GM12878 (cell line): Measurements from ENCODE around the gene TMEM255A. TPM values are rescaled to one million over a fixed set of nuclear protein-coding genes. Genes with fewer than 3 reads are reported as not detected.
A peak's percentile ranks its signal among the peaks of the same experiment; 100 is the strongest.

Experiments used
- ATAC-seq: fragments of 200-7000 bp; cut with Tn5 transposase; 3 replicates; pipeline ENCODE4 v1.9.1; 2020; ENCODE audit warnings: mild to moderate bottlenecking, moderate library complexity
- BruUV-seq: library from RNA; stranded (reverse); fragments of 400-500 nt; replicated peaks from 2 replicates; lab custom pipeline; 2021; lab: Mats Ljungman, UMichigan
- CTCF ChIA-PET: fragments of 300-600 bp; sonication (Branson Sonifier 250); formaldehyde crosslinking; extraction: SDS; loops from one replicate; lab custom pipeline; 2021; ENCODE audit warnings: inconsistent platforms; lab: Yijun Ruan, JAX
- POLR2A ChIA-PET: fragments of 350-600 bp; formaldehyde crosslinking; extraction: SDS; loops from one replicate; lab custom pipeline; 2021; ENCODE audit warnings: inconsistent platforms; lab: Charles Lee
- RAD21 ChIA-PET: fragments of 300-600 bp; sonication (Branson Sonifier 250); formaldehyde crosslinking; loops from one replicate; lab custom pipeline; 2023; ENCODE audit warnings: antibody characterized with exemption; ENCODE audit not compliant: unreplicated experiment; lab: Charles Lee
- SMC1A ChIA-PET: fragments of 300-600 bp; sonication (Branson Sonifier 250); formaldehyde crosslinking; loops from one replicate; lab custom pipeline; 2023; ENCODE audit not compliant: unreplicated experiment, uncharacterized antibody; lab: Charles Lee
- DNase-seq: peaks from one replicate; pipeline ENCODE4 v3.0.0-alpha.2; 2011; ENCODE audit warnings: low read depth, low spot score
- FAIRE-seq: peaks from 3 replicates; lab custom pipeline; 2011; peaks lifted over from hg19 to GRCh38; lab: Jason Lieb, UNC
- H2AFZ ChIP-seq: 2 replicates; pipeline ENCODE4 v1.6.0; 2011; ENCODE audit warnings: low read depth, low read length, control low read depth; ENCODE audit not compliant: control insufficient read depth
- H3K27ac ChIP-seq: 2 replicates; pipeline ENCODE4 v1.5.1; 2011; ENCODE audit warnings: control low read depth; ENCODE audit not compliant: control insufficient read depth, insufficient read depth
- H3K27me3 ChIP-seq, 2 experiments: replicated peaks in 1 of 2; 2 replicates each; pipeline versions ENCODE4 v1.6.0 to v1.6.1; 2011; ENCODE audit warnings: low read length in 1 of 2; ENCODE audit not compliant: control insufficient read depth in 2 of 2, insufficient read depth in 2 of 2
- H3K36me3 ChIP-seq, 2 experiments: 2 replicates each; pipeline ENCODE4 v1.5.1; 2011; ENCODE audit warnings: low read length in 1 of 2; ENCODE audit not compliant: control insufficient read depth in 2 of 2, insufficient read depth in 2 of 2
- H3K4me1 ChIP-seq: 2 replicates; pipeline ENCODE4 v1.6.1; 2011; ENCODE audit warnings: mild to moderate bottlenecking, low read length, moderate library complexity, mixed read lengths; ENCODE audit not compliant: control insufficient read depth, insufficient read depth
- H3K4me2 ChIP-seq: 2 replicates; pipeline ENCODE4 v1.6.0; 2011; ENCODE audit warnings: control low read depth; ENCODE audit not compliant: control insufficient read depth, insufficient read depth
- H3K4me3 ChIP-seq: fragments of 200-600 bp; sonication (generic); 2 replicates; pipeline ENCODE4 v1.5.1; 2016
- H3K79me2 ChIP-seq: 2 replicates; pipeline ENCODE4 v1.6.0; 2011; ENCODE audit warnings: low read length; ENCODE audit not compliant: control insufficient read depth, insufficient read depth
- H3K9ac ChIP-seq: 2 replicates; pipeline ENCODE4 v1.8.0; 2011; ENCODE audit warnings: low read length, control low read depth, mixed read lengths; ENCODE audit not compliant: control insufficient read depth, insufficient read depth
- H3K9me3 ChIP-seq: replicated peaks from 3 replicates; pipeline ENCODE4 v1.5.1; 2011; ENCODE audit warnings: mild to moderate bottlenecking, low read length; ENCODE audit not compliant: control insufficient read depth, insufficient read depth
- H4K20me1 ChIP-seq: 2 replicates; pipeline ENCODE4 v1.6.0; 2011; ENCODE audit not compliant: control insufficient read depth, insufficient read depth
- CHD1 ChIP-seq: IDR thresholded peaks from 2 replicates; pipeline ENCODE4 v1.6.1; 2012; ENCODE audit warnings: low read depth, low read length, improper control_type of control experiment
- CHD2 ChIP-seq: IDR thresholded peaks from 2 replicates; pipeline ENCODE4 v1.6.1; 2011; ENCODE audit warnings: low read depth, low read length, improper control_type of control experiment, borderline replicate concordance
- CREB1 ChIP-seq: IDR thresholded peaks from 2 replicates; pipeline ENCODE4 v1.6.1; 2012; ENCODE audit warnings: low read depth, mild to moderate bottlenecking, inconsistent platforms
- EGR1 ChIP-seq, 2 experiments: IDR thresholded peaks; 1 replicate in 1 of 2; 2 replicates in 1 of 2; pipeline ENCODE4 v1.6.1; 2011 to 2012; ENCODE audit warnings: low read depth in 2 of 2, low read length in 2 of 2, borderline replicate concordance in 1 of 2, mild to moderate bottlenecking in 1 of 2, moderate library complexity in 1 of 2
- IKZF2 ChIP-seq, 2 experiments: fragments of 450-650 bp; IDR thresholded peaks; 2 replicates each; pipeline ENCODE4 v1.6.1; 2017; ENCODE audit warnings: mild to moderate bottlenecking in 2 of 2, moderate library complexity in 2 of 2
- RAD51 ChIP-seq: fragments of 450-650 bp; IDR thresholded peaks from 2 replicates; pipeline ENCODE4 v1.6.1; 2016; ENCODE audit warnings: moderate library complexity, mild to moderate bottlenecking, inconsistent platforms
- SRF ChIP-seq, 2 experiments: IDR thresholded peaks; 2 replicates each; pipeline ENCODE4 v1.6.1; 2011; ENCODE audit warnings: low read depth in 2 of 2, low read length in 2 of 2, mild to moderate bottlenecking in 1 of 2, moderate library complexity in 1 of 2
- WGBS: methylation state at CpG from one replicate; pipeline ENCODE4 v1.1.6; 2016; ENCODE audit warnings: low lambda C conversion rate; ENCODE audit not compliant: insufficient replicate concordance, insufficient coverage; ENCODE audit errors: missing lambda C conversion rate; 5-methylcytosine and 5-hydroxymethylcytosine counted together
- in situ Hi-C: fragments of 300-500 bp; cut with MboI; formaldehyde crosslinking; loops from 9 replicates; pipeline ENCODE4 v1.14.3; 2018; ENCODE audit warnings: mixed read lengths
- intact Hi-C: fragments of 100-400 bp; cut with micrococcal nuclease; formaldehyde crosslinking; loops from one replicate; pipeline ENCODE4 v1.14.2; 2022; ENCODE audit not compliant: unreplicated experiment
- polyA plus RNA-seq, 11 experiments: library from polyadenylated mRNA; depleted of rRNA in 4 of 11; unstranded in 6 of 11; stranded (reverse) in 5 of 11; fragments of >200 nt; fragmentation: Nextera tagmentation in 4 of 11; fragmentation: Illumina TruSeq in 1 of 11; extraction: Ambion mirVana in 4 of 11; extraction: Trizol in 1 of 11; gene quantifications; 1 replicate in 1 of 11; 2 replicates in 10 of 11; pipeline versions ENCODE4 v1.2.1 to v1.2.3, GENCODE V29; 2011 to 2016; ENCODE audit warnings: inconsistent platforms in 2 of 11, missing spikeins in 2 of 11, low read depth in 1 of 11
- total RNA-seq, 4 experiments: library from RNA; depleted of rRNA in 3 of 4; stranded (reverse); fragments of >200 nt in 3 of 4; fragmentation: Illumina TruSeq in 1 of 4; extraction: Trizol in 1 of 4; gene quantifications; 2 replicates each; pipeline versions ENCODE4 v1.2.1 to v1.2.3, GENCODE V29; 2013 to 2021
- TF ChIP-seq, protein P1 (sequence below): IDR thresholded peaks from 2 replicates; pipeline ENCODE4 v1.6.1; 2012; ENCODE audit warnings: low read depth, low read length, improper control_type of control experiment
- TF ChIP-seq, protein P2 (sequence below): fragments of 450-650 bp; IDR thresholded peaks from 2 replicates; pipeline ENCODE4 v1.6.1; 2017; ENCODE audit warnings: mild to moderate bottlenecking, low read depth, inconsistent platforms; ENCODE audit not compliant: poor library complexity, severe bottlenecking
- TF ChIP-seq, protein P3 (sequence below): fragments of 450-650 bp; IDR thresholded peaks from 2 replicates; pipeline ENCODE4 v1.6.1; 2017; ENCODE audit warnings: mild to moderate bottlenecking, moderate library complexity

The TMEM255A gene
- total and polyA plus RNA-seq, 10 of the 15 experiments (the other 5 are each of a cell fraction or from before 2014, with no cell fraction given): 0.90 to 5.4 (median 1.3) TPM

DNA sequence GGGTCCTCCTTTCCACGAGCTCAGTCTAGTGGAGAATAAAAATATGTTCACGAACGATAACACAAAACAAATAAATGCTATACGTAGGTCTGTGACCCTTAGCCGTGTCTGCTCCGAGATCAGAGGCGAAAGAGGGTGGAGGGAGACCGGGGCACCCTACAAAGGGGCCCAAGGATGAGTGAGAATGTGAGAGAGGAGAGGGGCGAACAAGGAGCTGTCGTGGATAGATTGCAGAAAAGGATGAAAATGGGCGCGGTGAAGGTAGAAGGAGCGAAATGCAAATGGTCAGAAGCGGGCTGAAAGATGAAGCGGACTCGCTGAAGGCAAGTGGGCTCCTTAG lies 66.9 kb downstream of the TMEM255A start:
- WGBS: 15% methylated on average over 16 of the region's 16 CpGs
- BruUV-seq: no TSS peak
- Histone ChIP-seq H3K9me3 (no peaks in the 10 kb centered on the region), H4K20me1 (no peaks in the 10 kb centered on the region), H3K27ac (peak overlapping the region; percentile 65), H3K27me3 (no peaks in the 10 kb centered on the region), H3K79me2 (peaks cover 12% of the 10 kb centered on the region), H3K4me2 (0 out of 2 replicates have a peak overlapping the region, but pooled peaks have one; percentile 14), H3K4me1 (no peaks in the 10 kb centered on the region), H3K4me3 (peak overlapping the region; percentile 71), H2AFZ (peak overlapping the region; percentile 70), H3K36me3 (no peaks in the 10 kb centered on the region; a peak in 1 of 4 replicates), H3K9ac (peak overlapping the region; percentile 73)
- DNase-seq (no peak), ATAC-seq (no peak; the same call in 2 of the 3 replicates), FAIRE-seq (no peak)
- intact Hi-C loops (loop anchor here (10.0 kb wide), 1 partner anchor 210 kb away; no protein-coding TSS in a partner anchor), in situ Hi-C loops (no loop called here)
- ChIA-PET POLR2A (interaction anchor here (0.9 kb wide), 1 partner anchor 65 kb away, joined by 4 read pairs; no protein-coding TSS in a partner anchor), CTCF (interaction anchor here (0.9 to 1.0 kb wide), 2 partner anchors 30 to 65 kb away, joined by 3 read pairs; no protein-coding TSS in a partner anchor), SMC1A (interaction anchor here (0.7 kb wide), 1 partner anchor 17 kb away, joined by 3 read pairs; no protein-coding TSS in a partner anchor), RAD21 (interaction anchor here (1.8 kb wide), 1 partner anchor 65 kb away, joined by 5 read pairs; no protein-coding TSS in a partner anchor)
- TF ChIP-seq, protein P1, sequence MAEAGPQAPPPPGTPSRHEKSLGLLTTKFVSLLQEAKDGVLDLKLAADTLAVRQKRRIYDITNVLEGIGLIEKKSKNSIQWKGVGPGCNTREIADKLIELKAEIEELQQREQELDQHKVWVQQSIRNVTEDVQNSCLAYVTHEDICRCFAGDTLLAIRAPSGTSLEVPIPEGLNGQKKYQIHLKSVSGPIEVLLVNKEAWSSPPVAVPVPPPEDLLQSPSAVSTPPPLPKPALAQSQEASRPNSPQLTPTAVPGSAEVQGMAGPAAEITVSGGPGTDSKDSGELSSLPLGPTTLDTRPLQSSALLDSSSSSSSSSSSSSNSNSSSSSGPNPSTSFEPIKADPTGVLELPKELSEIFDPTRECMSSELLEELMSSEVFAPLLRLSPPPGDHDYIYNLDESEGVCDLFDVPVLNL: no peak
- TF ChIP-seq CHD1 (no peak), CHD2 (no peak), IKZF2 (IDR thresholded peaks at IDR 0.05) (no peak), RAD51 (no peak), CREB1 (no peak), SRF (IDR thresholded peaks at IDR 0.05; ENCODE audit: low read depth in 2 of 2, low read length in 2 of 2) (no peak), EGR1 (IDR thresholded peaks at IDR 0.05; ENCODE audit: borderline replicate concordance in 1 of 2, low read depth in 2 of 2, low read length in 2 of 2) (no peak)
- TF ChIP-seq, protein P2, sequence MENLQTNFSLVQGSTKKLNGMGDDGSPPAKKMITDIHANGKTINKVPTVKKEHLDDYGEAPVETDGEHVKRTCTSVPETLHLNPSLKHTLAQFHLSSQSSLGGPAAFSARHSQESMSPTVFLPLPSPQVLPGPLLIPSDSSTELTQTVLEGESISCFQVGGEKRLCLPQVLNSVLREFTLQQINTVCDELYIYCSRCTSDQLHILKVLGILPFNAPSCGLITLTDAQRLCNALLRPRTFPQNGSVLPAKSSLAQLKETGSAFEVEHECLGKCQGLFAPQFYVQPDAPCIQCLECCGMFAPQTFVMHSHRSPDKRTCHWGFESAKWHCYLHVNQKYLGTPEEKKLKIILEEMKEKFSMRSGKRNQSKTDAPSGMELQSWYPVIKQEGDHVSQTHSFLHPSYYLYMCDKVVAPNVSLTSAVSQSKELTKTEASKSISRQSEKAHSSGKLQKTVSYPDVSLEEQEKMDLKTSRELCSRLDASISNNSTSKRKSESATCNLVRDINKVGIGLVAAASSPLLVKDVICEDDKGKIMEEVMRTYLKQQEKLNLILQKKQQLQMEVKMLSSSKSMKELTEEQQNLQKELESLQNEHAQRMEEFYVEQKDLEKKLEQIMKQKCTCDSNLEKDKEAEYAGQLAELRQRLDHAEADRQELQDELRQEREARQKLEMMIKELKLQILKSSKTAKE: no peak
- TF ChIP-seq, protein P3, sequence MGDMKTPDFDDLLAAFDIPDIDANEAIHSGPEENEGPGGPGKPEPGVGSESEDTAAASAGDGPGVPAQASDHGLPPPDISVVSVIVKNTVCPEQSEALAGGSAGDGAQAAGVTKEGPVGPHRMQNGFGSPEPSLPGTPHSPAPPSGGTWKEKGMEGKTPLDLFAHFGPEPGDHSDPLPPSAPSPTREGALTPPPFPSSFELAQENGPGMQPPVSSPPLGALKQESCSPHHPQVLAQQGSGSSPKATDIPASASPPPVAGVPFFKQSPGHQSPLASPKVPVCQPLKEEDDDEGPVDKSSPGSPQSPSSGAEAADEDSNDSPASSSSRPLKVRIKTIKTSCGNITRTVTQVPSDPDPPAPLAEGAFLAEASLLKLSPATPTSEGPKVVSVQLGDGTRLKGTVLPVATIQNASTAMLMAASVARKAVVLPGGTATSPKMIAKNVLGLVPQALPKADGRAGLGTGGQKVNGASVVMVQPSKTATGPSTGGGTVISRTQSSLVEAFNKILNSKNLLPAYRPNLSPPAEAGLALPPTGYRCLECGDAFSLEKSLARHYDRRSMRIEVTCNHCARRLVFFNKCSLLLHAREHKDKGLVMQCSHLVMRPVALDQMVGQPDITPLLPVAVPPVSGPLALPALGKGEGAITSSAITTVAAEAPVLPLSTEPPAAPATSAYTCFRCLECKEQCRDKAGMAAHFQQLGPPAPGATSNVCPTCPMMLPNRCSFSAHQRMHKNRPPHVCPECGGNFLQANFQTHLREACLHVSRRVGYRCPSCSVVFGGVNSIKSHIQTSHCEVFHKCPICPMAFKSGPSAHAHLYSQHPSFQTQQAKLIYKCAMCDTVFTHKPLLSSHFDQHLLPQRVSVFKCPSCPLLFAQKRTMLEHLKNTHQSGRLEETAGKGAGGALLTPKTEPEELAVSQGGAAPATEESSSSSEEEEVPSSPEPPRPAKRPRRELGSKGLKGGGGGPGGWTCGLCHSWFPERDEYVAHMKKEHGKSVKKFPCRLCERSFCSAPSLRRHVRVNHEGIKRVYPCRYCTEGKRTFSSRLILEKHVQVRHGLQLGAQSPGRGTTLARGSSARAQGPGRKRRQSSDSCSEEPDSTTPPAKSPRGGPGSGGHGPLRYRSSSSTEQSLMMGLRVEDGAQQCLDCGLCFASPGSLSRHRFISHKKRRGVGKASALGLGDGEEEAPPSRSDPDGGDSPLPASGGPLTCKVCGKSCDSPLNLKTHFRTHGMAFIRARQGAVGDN: no peak
